ENCODE measurements around the gene WNT16.

DNA sequence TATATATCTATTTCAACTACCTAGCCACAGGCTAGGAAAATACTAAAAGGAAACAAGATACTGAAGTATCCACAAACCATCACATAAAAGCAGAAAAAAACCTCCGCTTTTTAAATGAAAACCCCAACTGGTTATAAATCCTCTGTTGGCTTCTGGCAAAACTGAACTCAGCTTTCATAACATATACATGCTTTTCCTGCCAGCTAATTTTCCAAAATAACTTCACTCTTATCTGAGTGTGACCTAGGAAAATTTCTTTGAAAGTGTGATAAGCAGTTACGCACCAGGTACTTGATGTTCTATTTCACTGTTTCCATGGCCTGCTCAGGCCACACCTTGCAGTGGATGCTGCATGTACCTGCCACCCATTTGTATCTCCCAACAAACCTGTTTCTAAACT lies 55.5 kb downstream of the WNT16 start:
- TF ChIP-seq EZH2 (IDR thresholded peaks at IDR 0.05): no peak
- no peak for TF ChIP-seq POLR2AphosphoS5 (IDR thresholded peaks at IDR 0.05; ENCODE audit: borderline replicate concordance, low read depth, low read length)
- TF ChIP-seq FOXP2 (optimal IDR thresholded peaks at IDR 0.05; ENCODE audit: control extremely low read depth, extremely low read length, insufficient read depth): no peak
